Astrocyte of the spinal cord (primary cell): ENCODE data around the gene CA11.

ENCODE experiments used
- DNase-seq: peaks from one replicate; pipeline ENCODE4 v3.0.0; 2011; ENCODE audit warnings: low read depth, low spot score
- H3K4me3 ChIP-seq: 2 replicates; pipeline ENCODE4 v1.5.1; 2011; ENCODE audit warnings: low read depth, mild to moderate bottlenecking, low read length, moderate library complexity
- in situ Hi-C: cut with HindIII; loops from 2 replicates; pipeline ENCODE4 v1.10.0; 2017; ENCODE audit warnings: low sequenced_read_pairs
- TF ChIP-seq, protein P1 (sequence below): IDR thresholded peaks from 2 replicates; pipeline ENCODE4 v1.5.1; 2012; ENCODE audit warnings: low read depth, mild to moderate bottlenecking, low read length, inconsistent platforms

The CA11 gene

DNA sequence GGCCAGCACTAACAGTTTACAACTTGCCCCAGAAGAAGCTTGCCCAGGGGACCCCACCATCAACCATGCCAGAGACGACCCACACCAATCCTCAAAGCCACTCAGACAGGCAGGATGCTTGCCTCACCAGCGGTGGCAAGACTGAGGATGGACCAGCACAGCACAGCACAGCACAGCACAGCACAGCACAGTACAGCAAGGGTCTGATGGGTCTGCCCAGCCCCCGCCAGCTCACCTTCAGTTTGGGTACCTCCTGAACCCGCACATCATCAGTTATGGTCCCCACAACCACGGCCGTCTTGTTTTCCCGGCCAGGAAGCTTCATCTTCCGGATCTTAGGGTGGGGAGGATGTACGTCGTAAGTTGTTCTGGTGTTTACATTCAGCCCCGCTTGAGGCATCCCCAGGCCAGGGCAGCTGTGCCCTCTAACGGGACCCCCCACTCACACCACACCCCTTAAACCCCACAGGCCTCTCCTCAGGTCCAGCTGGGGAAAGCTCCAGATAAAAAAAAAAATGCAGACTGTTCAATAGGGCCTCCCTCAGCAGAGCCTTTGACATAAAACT, 29.4 kb downstream of the CA11 start:
- H3K4me3 ChIP-seq: peak overlapping the region; percentile 95
- DNase-seq: no peak
- TF ChIP-seq, protein P1, sequence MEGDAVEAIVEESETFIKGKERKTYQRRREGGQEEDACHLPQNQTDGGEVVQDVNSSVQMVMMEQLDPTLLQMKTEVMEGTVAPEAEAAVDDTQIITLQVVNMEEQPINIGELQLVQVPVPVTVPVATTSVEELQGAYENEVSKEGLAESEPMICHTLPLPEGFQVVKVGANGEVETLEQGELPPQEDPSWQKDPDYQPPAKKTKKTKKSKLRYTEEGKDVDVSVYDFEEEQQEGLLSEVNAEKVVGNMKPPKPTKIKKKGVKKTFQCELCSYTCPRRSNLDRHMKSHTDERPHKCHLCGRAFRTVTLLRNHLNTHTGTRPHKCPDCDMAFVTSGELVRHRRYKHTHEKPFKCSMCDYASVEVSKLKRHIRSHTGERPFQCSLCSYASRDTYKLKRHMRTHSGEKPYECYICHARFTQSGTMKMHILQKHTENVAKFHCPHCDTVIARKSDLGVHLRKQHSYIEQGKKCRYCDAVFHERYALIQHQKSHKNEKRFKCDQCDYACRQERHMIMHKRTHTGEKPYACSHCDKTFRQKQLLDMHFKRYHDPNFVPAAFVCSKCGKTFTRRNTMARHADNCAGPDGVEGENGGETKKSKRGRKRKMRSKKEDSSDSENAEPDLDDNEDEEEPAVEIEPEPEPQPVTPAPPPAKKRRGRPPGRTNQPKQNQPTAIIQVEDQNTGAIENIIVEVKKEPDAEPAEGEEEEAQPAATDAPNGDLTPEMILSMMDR: no peak
- in situ Hi-C loops: no loop called here

DNA sequence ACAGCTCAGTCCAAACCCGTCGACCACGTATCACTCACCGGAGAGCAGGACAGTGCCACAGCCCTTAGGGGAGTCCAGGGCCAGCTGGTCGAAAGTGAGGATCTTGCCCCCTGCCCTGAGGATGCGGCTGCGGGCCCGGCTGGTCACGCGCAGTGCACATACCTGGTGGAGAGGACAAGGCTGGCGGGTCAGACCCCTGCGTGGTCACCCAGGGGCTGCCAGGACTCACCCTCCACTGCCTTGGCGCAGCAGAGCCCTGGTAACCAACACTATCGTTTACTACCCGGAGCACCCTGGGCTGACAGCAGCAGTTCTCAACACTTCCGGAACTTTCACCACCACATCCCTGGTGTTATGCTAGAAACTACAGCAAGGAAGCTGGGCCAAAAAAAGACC, 29.9 kb downstream of the CA11 start:
- no peak for DNase-seq
- in situ Hi-C loops: no loop called here
- H3K4me3 ChIP-seq: no peak overlapping the region
- TF ChIP-seq, protein P1: no peak

DNA sequence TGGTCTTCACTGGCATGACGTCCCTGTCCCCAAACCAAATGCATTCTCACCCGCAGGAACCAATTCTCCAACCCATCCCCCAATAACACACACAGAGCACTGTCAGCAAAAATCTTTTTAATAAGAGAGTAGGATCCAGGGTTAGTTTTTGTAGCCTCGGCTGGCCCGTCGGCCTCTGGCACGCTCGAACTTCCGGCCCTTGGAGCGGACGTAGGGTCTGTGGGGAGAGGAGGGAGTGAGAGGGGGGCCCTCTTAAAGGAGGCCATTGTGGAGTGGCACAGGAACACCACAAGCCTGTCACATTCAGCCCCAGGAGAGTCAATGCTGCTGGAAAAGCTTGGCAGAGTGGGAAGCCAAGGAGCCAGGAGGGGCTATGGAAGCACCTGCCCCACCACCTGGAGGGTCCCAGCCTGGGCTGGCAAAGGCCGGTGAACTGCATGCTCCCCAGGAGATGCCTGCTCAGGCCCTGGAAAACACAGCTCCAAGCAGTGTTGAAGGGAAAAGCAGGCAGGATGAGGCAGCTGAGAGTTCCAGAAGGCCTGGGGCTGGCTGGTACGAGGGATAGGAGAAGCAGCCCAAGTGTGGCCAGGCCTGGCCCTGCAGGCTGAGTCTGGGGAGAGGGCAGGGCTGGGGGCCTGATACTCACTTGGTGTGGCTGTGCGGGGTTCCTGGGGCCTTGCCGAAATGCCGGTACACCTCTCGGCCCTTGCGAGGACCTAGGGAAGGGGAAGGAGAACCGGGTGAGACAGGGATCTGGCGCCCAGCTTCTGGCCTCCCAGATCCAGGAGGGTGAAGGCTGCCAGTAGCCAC, 30.6 kb downstream of the CA11 start:
- no peak overlapping the region for H3K4me3 ChIP-seq
- TF ChIP-seq, protein P1: no peak
- DNase-seq: no peak
- in situ Hi-C loops: no loop called here

DNA sequence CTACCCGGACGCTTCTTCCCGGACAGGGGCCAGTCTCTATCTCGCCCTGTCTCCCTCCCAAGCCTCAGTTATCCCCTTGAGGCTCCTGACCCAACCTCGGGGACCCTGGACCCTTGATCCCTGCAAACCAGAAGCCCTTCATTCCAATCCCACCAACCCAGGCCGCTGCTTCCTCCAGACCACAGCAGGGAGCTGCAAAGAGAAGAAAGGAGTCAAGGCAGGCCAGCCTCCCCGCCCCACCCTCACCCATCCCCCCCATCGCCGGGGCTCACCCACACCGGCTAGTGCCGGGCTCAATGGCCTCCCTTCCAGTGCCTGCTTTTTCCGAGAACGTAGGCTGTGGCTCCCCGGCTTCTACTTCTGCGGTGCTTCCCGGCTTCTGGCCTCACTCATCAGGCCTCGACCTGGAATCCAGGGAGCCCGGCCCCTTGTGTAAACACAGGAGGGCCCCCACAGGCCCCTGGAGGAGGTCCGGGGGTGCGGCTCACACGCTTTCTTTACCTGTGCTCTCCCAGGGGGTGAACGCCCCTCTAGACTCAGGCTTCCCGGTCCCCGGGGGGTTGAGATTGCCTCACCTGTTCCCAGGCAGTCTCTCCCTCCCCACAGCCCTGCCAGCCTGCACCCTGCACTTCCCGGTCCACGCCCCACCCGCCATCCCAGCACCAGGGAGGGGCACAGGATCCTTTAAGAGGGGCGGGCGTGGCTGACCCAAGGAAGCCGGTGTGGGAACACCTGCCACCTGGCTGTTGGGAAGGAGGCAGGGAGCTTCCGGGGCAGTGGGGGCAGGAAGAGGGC, 31.4 kb downstream of the CA11 start, which contains the start of gene FAM83E:
TSS of gene FAM83E (minus strand) at position 641 of the 795 bp plus-strand sequence. CDS start 1,704 bp downstream, outside the sequence.
- in situ Hi-C loops: no loop called here
- TF ChIP-seq, protein P1: no peak
- H3K4me3 ChIP-seq: no peak within 1 kb of the TSS

DNA sequence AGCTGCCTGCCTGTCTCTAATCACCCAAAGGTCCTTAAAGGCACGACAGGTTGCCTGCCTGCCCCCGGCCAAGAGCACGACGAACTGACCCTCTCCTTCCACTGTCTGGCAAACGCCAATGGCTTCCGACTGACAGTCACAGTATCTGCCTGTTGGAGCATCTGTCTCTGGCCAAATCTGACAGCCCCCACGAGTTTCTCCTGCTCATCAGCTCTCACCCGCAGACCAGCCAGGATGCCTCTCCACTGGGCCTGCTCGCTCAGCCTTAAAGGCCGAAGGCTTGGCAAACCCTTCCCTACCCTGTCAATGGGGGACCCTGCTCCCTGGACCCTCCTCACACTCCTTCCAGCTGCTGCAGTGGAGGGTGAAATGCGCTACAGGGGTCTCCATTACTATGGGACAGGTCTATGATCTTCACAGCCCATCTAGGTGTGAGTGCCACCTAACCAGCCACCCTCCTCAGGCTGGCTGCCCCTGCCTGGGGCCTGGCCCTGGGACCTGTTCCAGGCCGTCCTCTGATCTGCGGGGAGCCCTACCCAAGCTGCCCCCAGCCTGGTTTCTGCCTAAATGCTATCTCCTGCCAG, 32.0 kb downstream of the CA11 start:
- in situ Hi-C loops: no loop called here
- TF ChIP-seq, protein P1: no peak
- H3K4me3 ChIP-seq: no peak overlapping the region
- no peak for DNase-seq

More for the DNA sequence above, 31.4 kb downstream of the CA11 start, which contains the start of gene FAM83E:
- no peak for DNase-seq
